Thyroid gland (tissue), 4 donors: ENCODE data around the gene PMEPA1. TPM values are rescaled to one million over a fixed set of nuclear protein-coding genes. Genes with fewer than 3 reads are reported as not detected.

Experiments used
- DNase-seq, 2 donors: peaks; one replicate each; pipeline ENCODE4 v3.0.0-alpha.2; 2019
- H3K27ac ChIP-seq, 3 donors: fragments of 200-600 bp; sonication (generic); 1 replicate in 2 of 3; 2 replicates in 1 of 3; pipeline ENCODE4 v1.5.1; 2016 to 2019; ENCODE audit warnings: mild to moderate bottlenecking in 1 of 3, moderate library complexity in 1 of 3
- H3K27me3 ChIP-seq: fragments of 200-600 bp; sonication (generic); one replicate; pipeline ENCODE4 v1.5.1; 2019
- H3K36me3 ChIP-seq, 2 donors: fragments of 200-600 bp; sonication (generic); one replicate each; pipeline ENCODE4 v1.5.1; 2016 to 2019
- H3K4me1 ChIP-seq, 2 donors: fragments of 200-600 bp; sonication (generic); one replicate each; pipeline ENCODE4 v1.5.1; 2017 to 2019
- H3K4me3 ChIP-seq, 3 donors: fragments of 200-600 bp; sonication (generic); replicated peaks in 1 of 3; 1 replicate in 2 of 3; 2 replicates in 1 of 3; pipeline ENCODE4 v1.5.1; 2016; ENCODE audit warnings: mild to moderate bottlenecking in 1 of 3
- H3K9me3 ChIP-seq: fragments of 200-600 bp; sonication (generic); one replicate; pipeline ENCODE4 v1.5.1; 2017
- POLR2A ChIP-seq, 2 donors: fragments of 450-650 bp; IDR thresholded peaks; one replicate each; pipeline ENCODE4 v1.6.1; 2017; ENCODE audit warnings: antibody characterized with exemption in 2 of 2, mild to moderate bottlenecking in 2 of 2, moderate library complexity in 1 of 2
- WGBS, 2 donors: methylation state at CpG; one replicate each; pipeline ENCODE4 v1.1.5; 2017; 5-methylcytosine and 5-hydroxymethylcytosine counted together
- intact Hi-C: fragments of 100-400 bp; cut with DNase I; formaldehyde crosslinking; loops from one replicate; pipeline ENCODE4 v1.15.1; 2023
- total RNA-seq, 4 donors: library from RNA; depleted of rRNA; stranded (reverse); fragments of >200 nt; gene quantifications; one replicate each; pipeline ENCODE4 v1.2.3, GENCODE V29; 2016
- TF ChIP-seq, protein P1 (sequence below), 6 experiments: fragments of 200-600 bp in 3 of 6; fragments of 450-650 bp in 3 of 6; sonication (generic) in 3 of 6; IDR thresholded peaks; one replicate each; pipeline ENCODE4 v1.5.1; 2016 to 2019; ENCODE audit warnings: antibody characterized with exemption in 6 of 6, mild to moderate bottlenecking in 2 of 6, inconsistent platforms in 1 of 6, moderate library complexity in 1 of 6

Gene PMEPA1
- total RNA-seq, 4 donors from 2014 or later: 6.5 to 12.6 (median 8.3) TPM

DNA sequence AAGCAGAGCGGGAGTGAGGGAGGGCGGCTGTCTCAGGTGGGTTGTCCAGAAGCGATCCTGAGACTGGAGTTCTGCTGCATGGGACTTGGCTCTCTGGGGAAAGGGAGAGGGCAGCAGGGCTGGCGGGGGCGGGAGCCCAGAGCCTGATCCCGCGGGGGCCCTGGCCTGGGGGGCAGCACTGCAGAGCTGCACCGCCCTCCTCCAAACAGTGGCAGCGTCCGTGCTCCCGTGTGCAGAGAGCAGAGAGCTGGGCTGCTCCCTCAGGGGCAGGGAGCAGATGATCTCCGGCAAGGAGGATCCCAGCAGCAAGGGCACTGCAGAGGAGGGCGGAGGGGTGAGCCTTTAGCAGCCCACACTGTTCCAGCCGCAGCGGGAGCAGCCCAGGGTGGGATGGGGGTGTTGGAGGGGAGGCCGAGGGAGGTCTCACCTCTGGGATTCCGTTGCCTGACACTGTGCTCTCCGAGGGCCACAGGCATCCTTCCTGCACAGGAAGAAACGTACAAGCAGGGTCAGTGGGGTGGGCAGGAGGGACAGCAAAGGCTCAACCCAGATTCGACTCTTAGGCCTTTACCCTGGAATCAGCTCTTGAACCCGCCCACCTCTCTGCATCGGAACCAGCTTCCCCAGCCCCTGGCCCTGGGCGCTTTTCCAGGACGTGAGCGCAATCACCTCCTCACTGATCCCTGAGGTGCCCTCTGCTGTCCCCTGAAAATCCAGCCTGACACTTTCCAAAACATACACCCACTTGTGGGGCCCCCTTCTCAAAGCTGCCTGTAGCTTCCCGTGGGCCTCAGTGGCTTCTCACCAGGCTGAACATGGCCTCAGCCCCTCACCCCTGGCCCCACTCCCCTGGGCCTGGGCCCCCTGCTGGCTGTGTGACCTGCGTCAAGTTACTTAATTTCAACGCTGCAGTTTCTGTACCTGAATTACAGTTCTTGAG lies 56.9 kb downstream of the PMEPA1 start:
- WGBS, 2 donors: 85 to 91% methylated on average over 20 to 27 of the region's 28 CpGs
- H3K27me3 ChIP-seq: no peaks in the 10 kb centered on the region
- H3K4me3 ChIP-seq: no peak overlapping the region
- H3K4me1 ChIP-seq: peaks cover 0 to 8% of the 10 kb centered on the region in 2 donors
- H3K36me3 ChIP-seq: peaks cover 7% of the 10 kb centered on the region in 2 donors
- no peak for TF ChIP-seq POLR2A (IDR thresholded peaks at IDR 0.05)
- no peak overlapping the region for H3K27ac ChIP-seq
- DNase-seq: no peak
- intact Hi-C loops: loop anchor here (10.0 kb wide), 1 partner anchor 432 kb away; no protein-coding TSS in a partner anchor
- no peaks in the 10 kb centered on the region for H3K9me3 ChIP-seq

DNA sequence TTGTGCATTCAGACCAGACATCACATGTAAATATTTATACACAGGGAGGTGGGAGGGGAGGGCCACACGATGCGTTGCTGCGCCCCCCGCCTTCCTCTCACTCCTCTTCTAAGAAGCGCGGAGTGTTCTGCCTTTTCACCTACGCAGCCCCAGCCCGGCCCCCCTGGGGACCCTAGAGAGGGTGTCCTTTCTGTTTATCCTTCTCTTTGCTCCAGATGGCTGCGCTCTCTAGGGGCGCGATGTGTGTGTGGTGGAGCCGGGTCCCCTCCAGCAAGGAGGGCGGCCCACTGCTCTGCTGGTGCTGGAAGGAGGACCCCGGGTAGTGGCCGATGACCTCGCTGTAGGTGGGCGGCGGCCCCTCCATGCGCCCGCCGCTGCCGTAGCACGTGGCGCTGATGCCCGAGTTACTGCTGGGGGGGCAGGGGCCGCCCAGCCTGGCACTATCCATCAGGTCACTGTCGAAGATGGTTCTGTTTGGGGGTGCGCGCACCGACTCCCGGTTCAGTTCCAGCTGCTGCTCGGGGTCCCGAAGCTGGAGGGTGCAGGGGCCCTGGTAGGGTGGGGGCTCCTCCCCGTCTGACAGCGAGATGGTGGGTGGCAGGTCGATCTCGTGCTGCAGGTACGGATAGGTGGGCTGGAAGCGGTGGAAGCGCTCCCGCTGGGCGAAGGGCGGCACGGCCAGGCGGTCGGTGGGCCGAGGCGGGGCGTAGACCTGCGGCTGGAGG lies 57.8 kb downstream of the PMEPA1 start:
- DNase-seq: no peak
- peaks cover 7% of the 10 kb centered on the region in 2 donors for H3K36me3 ChIP-seq
- TF ChIP-seq, protein P1, sequence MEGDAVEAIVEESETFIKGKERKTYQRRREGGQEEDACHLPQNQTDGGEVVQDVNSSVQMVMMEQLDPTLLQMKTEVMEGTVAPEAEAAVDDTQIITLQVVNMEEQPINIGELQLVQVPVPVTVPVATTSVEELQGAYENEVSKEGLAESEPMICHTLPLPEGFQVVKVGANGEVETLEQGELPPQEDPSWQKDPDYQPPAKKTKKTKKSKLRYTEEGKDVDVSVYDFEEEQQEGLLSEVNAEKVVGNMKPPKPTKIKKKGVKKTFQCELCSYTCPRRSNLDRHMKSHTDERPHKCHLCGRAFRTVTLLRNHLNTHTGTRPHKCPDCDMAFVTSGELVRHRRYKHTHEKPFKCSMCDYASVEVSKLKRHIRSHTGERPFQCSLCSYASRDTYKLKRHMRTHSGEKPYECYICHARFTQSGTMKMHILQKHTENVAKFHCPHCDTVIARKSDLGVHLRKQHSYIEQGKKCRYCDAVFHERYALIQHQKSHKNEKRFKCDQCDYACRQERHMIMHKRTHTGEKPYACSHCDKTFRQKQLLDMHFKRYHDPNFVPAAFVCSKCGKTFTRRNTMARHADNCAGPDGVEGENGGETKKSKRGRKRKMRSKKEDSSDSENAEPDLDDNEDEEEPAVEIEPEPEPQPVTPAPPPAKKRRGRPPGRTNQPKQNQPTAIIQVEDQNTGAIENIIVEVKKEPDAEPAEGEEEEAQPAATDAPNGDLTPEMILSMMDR (IDR thresholded peaks at IDR 0.05): no peak
- TF ChIP-seq POLR2A (IDR thresholded peaks at IDR 0.05): no peak
- H3K4me3 ChIP-seq: no peak overlapping the region
- 94 to 97% methylated on average over 36 to 47 of the region's 50 CpGs for WGBS, 2 donors
- no peaks in the 10 kb centered on the region for H3K9me3 ChIP-seq
- H3K27me3 ChIP-seq: no peaks in the 10 kb centered on the region
- H3K4me1 ChIP-seq: peaks cover 0 to 9% of the 10 kb centered on the region in 2 donors
- intact Hi-C loops: loop anchor here (10.0 kb wide), 1 partner anchor 433 kb away; no protein-coding TSS in a partner anchor
- H3K27ac ChIP-seq: no peak overlapping the region

DNA sequence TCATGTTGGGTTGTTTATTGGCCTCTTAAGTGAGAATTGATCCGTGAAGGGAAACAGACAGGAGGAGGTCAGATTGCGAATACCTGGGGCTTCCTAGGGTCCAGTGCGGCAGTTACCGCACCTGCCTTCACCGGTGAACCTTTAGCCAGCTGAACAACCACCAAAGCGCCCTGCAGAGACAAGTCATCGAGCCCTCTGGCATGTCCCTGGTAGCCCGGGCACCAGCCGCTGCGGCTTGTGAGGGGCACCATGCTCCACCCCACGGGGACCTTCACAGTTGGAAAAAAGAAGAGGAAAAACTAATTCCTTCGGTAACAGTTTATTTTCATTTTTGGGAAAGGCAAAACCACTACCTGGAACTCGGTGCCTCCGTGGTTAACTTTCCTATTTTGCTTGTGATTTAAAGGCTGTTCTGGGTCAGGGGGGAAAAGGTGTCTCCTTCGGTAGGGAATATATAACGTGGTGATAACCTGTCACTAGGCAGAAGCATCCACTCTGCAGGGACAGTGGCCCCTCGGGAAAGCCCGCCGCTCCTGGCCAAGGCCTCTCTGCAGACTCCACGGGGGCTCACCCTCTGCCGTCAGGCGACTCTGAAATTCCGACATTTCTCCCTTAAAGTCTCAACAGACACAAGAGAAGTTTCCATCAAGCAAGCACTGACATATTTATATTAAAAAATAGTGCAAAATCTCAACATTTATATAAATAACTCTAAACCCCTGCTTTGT lies 58.9 kb downstream of the PMEPA1 start:
- no peak for DNase-seq
- Histone ChIP-seq H3K36me3 (peaks cover 7% of the 10 kb centered on the region in 2 donors), H3K27me3 (no peaks in the 10 kb centered on the region), H3K9me3 (no peaks in the 10 kb centered on the region), H3K4me3 (no peak overlapping the region), H3K4me1 (peaks cover 0 to 9% of the 10 kb centered on the region in 2 donors), H3K27ac (no peak overlapping the region)
- intact Hi-C loops: loop anchor here (10.0 kb wide), 1 partner anchor 434 kb away; no protein-coding TSS in a partner anchor
- TF ChIP-seq, protein P1 (IDR thresholded peaks at IDR 0.05): no peak
- TF ChIP-seq POLR2A (IDR thresholded peaks at IDR 0.05): no peak
- 81 to 87% methylated on average over 23 of the region's 23 CpGs for WGBS, 2 donors

DNA sequence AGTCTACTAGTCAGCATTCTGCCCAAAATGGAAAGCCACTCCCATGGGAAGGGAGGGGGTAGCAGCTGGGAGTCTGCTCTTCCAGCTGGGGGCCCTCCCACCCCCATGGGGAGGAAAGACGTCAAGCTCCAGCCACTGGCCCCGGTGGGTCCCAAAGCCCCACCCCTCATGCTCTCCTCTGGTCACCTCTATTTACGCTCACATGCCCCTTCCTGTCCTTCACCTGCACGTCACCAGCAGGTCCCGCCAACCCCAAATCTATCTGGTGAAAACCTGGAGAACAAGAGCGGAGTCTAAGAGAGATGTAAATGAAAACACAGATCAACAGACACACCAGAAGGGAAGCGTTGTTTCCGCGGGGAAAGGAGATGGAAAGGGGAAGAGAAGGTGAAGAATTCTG lies 59.5 kb downstream of the PMEPA1 start:
- Histone ChIP-seq H3K4me1 (peaks cover 0 to 9% of the 10 kb centered on the region in 2 donors), H3K36me3 (peaks cover 7% of the 10 kb centered on the region in 2 donors), H3K4me3 (no peak overlapping the region), H3K27me3 (no peaks in the 10 kb centered on the region), H3K27ac (no peak overlapping the region), H3K9me3 (no peaks in the 10 kb centered on the region)
- WGBS, 2 donors: 38 to 60% methylated on average over 9 of the region's 9 CpGs
- peak in 1 of 2 donors; percentile 2 for DNase-seq
- intact Hi-C loops: loop anchor here (10.0 kb wide), 1 partner anchor 435 kb away; no protein-coding TSS in a partner anchor
- TF ChIP-seq, protein P1 (IDR thresholded peaks at IDR 0.05): no peak

- no peak overlapping the region for H3K4me3 ChIP-seq
- H3K9me3 ChIP-seq: no peaks in the 10 kb centered on the region
- intact Hi-C loops: loop anchor here (10.0 kb wide), 1 partner anchor 435 kb away; no protein-coding TSS in a partner anchor
- DNase-seq: no peak
- 89 to 91% methylated on average over 14 of the region's 14 CpGs for WGBS, 2 donors
- peaks cover 0 to 9% of the 10 kb centered on the region in 2 donors for H3K4me1 ChIP-seq
- H3K27ac ChIP-seq: no peak overlapping the region
- no peak for TF ChIP-seq POLR2A (IDR thresholded peaks at IDR 0.05)
- TF ChIP-seq, protein P1 (IDR thresholded peaks at IDR 0.05): no peak
- peaks cover 7% of the 10 kb centered on the region in 2 donors for H3K36me3 ChIP-seq
- no peaks in the 10 kb centered on the region for H3K27me3 ChIP-seq
Measured at GRCh38 chr20:57649617-57650015, 60.2 kb downstream of the PMEPA1 start.
